Cardiac muscle cell (in vitro differentiated cells and primary cell): ENCODE data around the gene ZBTB21. TPM values are rescaled to one million over a fixed set of nuclear protein-coding genes. Genes with fewer than 3 reads are reported as not detected.

Experiments used
- DNase-seq, 2 donors: peaks; one replicate each; pipeline versions ENCODE4 v3.0.0 to v3.0.0-alpha.2; 2010 to 2017; ENCODE audit warnings: low read depth in 1 of 2, low spot score in 1 of 2
- H3K27ac ChIP-seq: fragments of 200-600 bp; sonication (generic); 2 replicates; pipeline ENCODE4 v1.5.1; 2016
- H3K27me3 ChIP-seq: fragments of 200-600 bp; sonication (generic); 2 replicates; pipeline ENCODE4 v1.6.0; 2016; ENCODE audit warnings: control low read depth
- H3K36me3 ChIP-seq: fragments of 200-600 bp; sonication (generic); 2 replicates; pipeline ENCODE4 v1.5.1; 2016; ENCODE audit warnings: control low read depth
- H3K4me1 ChIP-seq: fragments of 200-600 bp; sonication (generic); 2 replicates; pipeline ENCODE4 v1.8.1; 2017; ENCODE audit warnings: low read depth, mild to moderate bottlenecking, mixed run types
- H3K4me3 ChIP-seq: fragments of 200-600 bp; sonication (generic); 2 replicates; pipeline ENCODE4 v1.5.1; 2016; ENCODE audit warnings: mild to moderate bottlenecking
- H3K9me3 ChIP-seq: fragments of 200-600 bp; sonication (generic); 2 replicates; pipeline ENCODE4 v1.5.1; 2017; ENCODE audit warnings: low read depth, mild to moderate bottlenecking, control low read depth
- CTCF ChIP-seq: IDR thresholded peaks from 2 replicates; pipeline ENCODE4 v1.5.1; 2012; ENCODE audit warnings: low read depth, mild to moderate bottlenecking, low read length
- polyA plus RNA-seq: library from polyadenylated mRNA; unstranded; fragments of >200 nt; fragmentation: Nextera tagmentation; extraction: Ambion mirVana; gene quantifications from 2 replicates; pipeline ENCODE4 v1.2.1, GENCODE V29; 2016
- total RNA-seq: library from RNA; depleted of rRNA; stranded (reverse); fragments of >200 nt; gene quantifications from 2 replicates; pipeline ENCODE4 v1.2.3, GENCODE V29; 2016

The ZBTB21 gene
- total and polyA plus RNA-seq, 2 experiments from 2014 or later = 2.6 to 3.7 TPM

GRCh38 chr21:41989698-41990097, 20.5 kb downstream of the ZBTB21 start:
- H3K4me3 ChIP-seq = no peak overlapping the region
- no peaks in the 10 kb centered on the region for H3K27me3 ChIP-seq
- no peaks in the 10 kb centered on the region for H3K9me3 ChIP-seq
- DNase-seq = no peak
- H3K36me3 ChIP-seq = peaks cover 17% of the 10 kb centered on the region
- H3K4me1 ChIP-seq = no peaks in the 10 kb centered on the region
- H3K27ac ChIP-seq = no peak overlapping the region
- no peak for TF ChIP-seq CTCF

DNA sequence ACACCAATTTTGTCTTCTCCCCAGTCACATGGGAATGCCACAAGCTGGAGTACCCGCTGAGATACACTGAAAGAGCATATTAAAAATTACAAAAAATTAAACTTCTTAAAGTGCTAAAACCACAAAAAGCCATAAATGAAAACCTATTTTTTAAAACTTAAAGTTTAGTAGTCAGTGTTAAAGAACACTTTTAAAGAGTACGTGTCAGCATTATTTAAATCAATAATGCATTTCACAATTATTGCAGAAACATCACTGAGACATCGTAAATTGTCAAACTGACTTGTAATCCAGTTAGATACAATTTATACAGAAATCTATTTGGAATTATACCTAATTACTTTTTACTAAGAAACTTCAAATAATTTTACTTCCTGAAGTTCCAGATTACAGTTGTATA, 22.9 kb downstream of the ZBTB21 start:
- no peak for DNase-seq
- TF ChIP-seq CTCF = no peak
- H3K27ac ChIP-seq = no peak overlapping the region

GRCh38 chr21:41985662-41986416, 24.3 kb downstream of the ZBTB21 start:
- Histone ChIP-seq H3K4me1 (no peaks in the 10 kb centered on the region), H3K27me3 (no peaks in the 10 kb centered on the region), H3K4me3 (no peak overlapping the region), H3K36me3 (peaks cover 3% of the 10 kb centered on the region), H3K9me3 (no peaks in the 10 kb centered on the region), H3K27ac (no peak overlapping the region)
- no peak for DNase-seq
- TF ChIP-seq CTCF = no peak

More for the DNA sequence above, 22.9 kb downstream of the ZBTB21 start:
- Histone ChIP-seq H3K4me1 (no peaks in the 10 kb centered on the region), H3K9me3 (no peaks in the 10 kb centered on the region), H3K4me3 (no peak overlapping the region), H3K36me3 (peaks cover 7% of the 10 kb centered on the region), H3K27me3 (no peaks in the 10 kb centered on the region)

- DNase-seq = no peak
- TF ChIP-seq CTCF = no peak
- Histone ChIP-seq H3K27ac (no peak overlapping the region), H3K4me1 (no peaks in the 10 kb centered on the region), H3K9me3 (no peaks in the 10 kb centered on the region), H3K36me3 (no peaks in the 10 kb centered on the region), H3K27me3 (no peaks in the 10 kb centered on the region), H3K4me3 (no peak overlapping the region)
Observed at GRCh38 chr21:41983229-41983628, 26.9 kb downstream of the ZBTB21 start.

- TF ChIP-seq CTCF = no peak
- DNase-seq = no peak
- Histone ChIP-seq H3K4me1 (no peaks in the 10 kb centered on the region), H3K4me3 (no peak overlapping the region), H3K9me3 (no peaks in the 10 kb centered on the region), H3K27me3 (no peaks in the 10 kb centered on the region), H3K36me3 (no peaks in the 10 kb centered on the region), H3K27ac (no peak overlapping the region)
Observed at GRCh38 chr21:41980561-41980960, 29.6 kb downstream of the ZBTB21 start.
